ENCODE measurements around the gene ATXN1.

Gene ATXN1

GRCh38 chr6:16761471-16762267 is 409 bp upstream of the ATXN1 start:
- DNase-seq = no peak

- no peak for DNase-seq
These were observed 1.4 kb downstream of the ATXN1 start for GRCh38 chr6:16759646-16760515.

DNA sequence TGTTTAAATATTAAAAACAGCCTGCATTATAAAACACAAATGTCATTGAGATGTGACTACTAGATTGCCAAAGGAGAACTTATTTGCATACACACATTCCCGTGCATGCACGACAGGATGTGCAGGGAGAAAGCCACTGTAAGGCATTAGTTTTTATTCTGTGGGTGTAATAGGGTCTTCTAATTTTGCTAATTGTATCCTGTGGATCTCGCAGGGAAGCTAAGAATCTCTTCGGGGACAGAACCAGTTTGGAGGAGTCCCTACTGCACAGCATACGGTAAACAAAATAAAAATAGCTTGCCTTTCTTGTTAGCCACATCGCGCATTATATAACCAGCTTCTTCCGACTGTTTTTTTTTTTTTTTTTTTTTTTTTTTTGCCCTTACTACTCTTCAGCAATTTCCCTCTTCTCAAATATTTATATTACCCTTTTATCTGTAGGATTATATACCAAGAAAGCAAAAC is 2.0 kb downstream of the ATXN1 start:
- no peak for DNase-seq

DNA sequence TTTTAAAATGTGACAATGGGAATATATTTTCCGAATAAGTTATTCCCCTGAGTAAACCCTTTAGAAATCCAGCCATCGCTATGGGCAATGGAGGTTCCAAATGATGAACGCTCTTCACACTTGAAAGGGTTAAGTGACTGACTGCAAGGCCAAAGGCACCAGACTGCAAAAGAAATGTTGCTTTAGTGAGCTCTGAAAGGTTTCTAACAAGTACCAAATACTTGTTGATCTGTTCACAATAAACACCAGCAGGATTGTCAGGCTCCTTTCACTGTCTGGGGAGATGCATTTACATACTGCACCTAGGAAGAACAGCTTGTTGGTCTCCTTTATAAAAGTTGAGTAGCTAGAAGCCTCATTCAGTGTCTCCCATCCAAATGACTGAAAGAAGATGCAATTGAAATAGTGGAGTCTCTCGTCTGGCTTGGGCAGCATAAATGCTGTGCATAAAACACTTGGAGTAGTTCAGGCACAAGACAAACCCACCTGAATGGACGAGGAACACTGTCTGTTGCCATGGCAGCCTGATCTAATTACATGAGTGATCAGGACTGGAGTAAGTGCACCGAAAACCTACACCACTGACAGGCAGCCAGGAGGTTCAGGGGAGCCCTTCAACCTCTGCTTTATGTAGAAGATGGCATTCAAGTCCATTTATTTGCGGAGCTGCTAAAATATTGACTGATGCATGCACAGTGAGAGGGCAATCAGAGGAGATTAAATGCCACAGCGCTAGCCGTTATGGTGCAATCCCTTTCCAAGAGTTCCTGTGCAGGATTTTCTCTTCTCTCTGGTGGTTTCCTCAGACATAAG is 2.9 kb downstream of the ATXN1 start:
- no peak for DNase-seq

DNA sequence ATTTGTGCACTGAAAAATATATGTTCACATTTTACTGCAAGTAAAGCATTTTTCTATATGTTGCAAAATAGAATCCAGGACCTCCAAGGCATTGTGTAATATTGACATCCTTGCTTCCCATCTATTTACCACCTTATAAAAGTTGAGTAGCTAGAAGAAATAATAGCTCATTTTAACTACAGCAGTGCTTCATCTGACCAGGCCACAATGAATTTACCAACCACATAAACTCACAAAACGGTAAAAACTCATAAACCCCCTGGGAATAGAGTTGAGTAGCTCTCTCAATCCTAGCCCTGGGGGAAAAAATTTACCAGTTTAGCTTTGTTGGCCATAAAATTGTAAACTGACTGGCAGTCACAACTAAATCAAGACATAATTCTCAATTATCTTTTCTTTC is 3.9 kb downstream of the ATXN1 start:
- DNase-seq = no peak

GRCh38 chr6:16756660-16757255 is 4.5 kb downstream of the ATXN1 start:
- no peak for DNase-seq

- DNase-seq = no peak
These were observed 5.7 kb downstream of the ATXN1 start for GRCh38 chr6:16755544-16755943.

DNA sequence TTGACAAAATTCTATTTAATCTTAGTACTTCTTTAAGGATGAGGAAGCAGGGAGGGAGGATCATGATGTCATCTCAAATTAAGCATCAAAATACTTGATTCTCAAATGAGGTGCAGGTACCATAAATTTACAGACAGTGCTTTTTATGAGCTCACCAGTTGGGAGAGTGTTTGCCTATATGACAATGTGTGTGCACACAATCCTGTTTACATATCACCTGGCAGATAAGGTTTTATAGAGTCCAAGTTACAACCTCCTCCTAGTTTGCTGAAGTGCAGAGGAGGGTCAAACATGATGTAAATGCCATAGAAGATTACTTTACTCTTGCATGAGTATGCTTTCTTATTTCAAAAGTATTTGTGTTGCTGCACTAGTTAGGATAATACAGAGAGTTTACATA is 6.4 kb downstream of the ATXN1 start:
- DNase-seq = no peak

GRCh38 chr6:16754274-16754673 is 7.0 kb downstream of the ATXN1 start:
- DNase-seq = no peak

DNA sequence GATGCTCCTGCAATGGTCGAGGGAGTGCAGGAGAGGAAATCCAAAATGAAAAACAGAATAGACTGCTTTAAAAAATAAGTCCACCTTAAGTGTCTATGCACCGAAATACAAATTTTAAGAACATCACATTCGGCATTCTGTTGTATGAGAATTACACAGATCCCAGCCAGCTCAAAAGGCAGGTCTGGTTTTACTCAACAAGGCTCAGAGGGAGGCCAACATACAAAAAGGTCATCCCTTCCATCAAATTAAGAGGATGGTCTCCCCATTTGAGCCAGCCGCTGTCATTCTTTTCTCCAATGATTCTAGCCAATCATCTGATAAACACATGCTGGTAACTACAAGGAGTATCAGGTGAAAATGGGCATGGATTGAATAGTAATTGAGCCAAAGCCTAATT is 7.9 kb downstream of the ATXN1 start:
- DNase-seq = no peak

DNA sequence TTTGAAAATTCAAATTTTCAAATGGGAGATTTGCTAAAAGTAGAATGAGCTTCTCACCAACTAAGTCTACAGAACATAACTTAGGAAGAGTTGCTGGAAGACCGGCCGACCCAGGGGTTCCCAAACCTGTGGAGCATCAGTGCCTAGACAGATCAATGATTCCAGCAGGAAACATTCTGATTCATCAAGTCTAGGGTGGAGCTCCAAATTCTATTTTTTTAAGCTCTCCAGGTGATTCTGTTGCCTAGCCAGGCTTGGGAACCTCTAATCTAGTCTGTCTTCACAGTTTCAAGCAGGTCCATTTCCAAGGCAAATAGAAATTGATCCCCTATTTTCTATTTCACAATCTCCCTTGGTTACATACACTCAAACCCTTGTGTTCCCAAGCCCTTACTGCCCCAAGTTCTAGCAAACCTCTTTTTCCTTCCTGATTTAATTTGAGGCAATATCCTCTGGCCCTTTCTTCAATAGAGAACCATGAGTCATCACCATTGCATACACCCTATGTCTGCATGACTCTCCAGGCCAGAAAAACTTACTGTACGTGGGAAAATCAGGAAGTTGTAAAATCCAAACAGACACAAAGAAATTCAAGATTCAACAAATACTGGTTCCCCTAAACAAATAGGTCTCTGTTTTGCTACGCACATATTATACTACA is 8.9 kb downstream of the ATXN1 start:
- no peak for DNase-seq

DNA sequence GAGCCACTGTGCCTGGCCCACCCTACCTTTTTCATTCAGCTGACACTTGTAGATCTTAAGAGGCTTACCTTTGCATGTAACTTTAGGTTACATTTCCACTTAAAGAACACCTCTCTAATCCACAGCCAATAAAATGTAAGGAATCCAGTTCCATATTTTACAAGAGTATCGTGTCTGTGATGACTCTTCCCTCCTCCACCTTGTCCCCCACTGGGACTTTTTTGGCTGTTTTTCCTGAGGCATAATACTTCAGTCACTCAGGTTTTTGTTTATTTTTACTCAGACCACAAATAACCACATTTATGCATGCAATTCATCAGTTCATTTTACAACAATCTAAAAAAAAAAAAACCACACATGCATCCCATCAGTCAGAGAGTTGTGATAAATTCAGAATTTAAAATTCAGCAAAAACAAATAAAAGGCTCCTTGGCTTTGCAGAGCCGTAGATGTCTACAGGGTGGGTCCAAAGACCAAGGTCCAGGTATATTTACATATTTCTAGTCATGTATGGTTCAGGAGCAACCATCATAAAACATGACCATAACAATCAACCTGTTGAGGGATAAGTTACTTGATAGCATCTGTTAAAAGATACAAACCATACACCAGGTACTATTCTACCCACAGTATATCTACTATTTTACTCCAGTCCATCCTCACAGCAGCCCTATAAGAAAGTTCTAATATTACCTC is 9.9 kb downstream of the ATXN1 start:
- no peak for DNase-seq

GRCh38 chr6:16750566-16750965 is 10.7 kb downstream of the ATXN1 start:
- DNase-seq = no peak

- no peak for DNase-seq
These were observed 11.5 kb downstream of the ATXN1 start for GRCh38 chr6:16749516-16750485.

GRCh38 chr6:16748025-16748319 is 13.3 kb downstream of the ATXN1 start:
- DNase-seq = no peak

GRCh38 chr6:16747232-16748024 is 13.8 kb downstream of the ATXN1 start:
- DNase-seq = no peak

DNA sequence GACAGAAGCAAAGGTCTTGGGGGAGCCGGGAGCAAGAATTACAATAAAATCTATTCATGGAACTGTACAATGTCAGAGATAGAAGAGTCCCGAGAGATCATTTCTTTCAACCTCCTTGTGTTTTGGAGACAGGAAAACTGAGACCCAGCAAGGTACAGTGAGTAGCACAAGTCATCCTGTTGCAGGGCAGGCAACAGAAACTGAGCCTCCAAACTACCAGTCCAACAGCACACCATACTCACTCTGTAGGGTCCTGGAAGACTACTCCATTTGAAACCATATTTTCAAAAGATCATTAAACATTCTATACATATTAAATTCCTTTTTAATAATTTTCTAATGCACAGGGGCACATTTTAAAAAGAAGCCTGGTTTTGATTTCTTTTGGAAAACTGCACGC is 14.4 kb downstream of the ATXN1 start:
- DNase-seq = no peak

DNA sequence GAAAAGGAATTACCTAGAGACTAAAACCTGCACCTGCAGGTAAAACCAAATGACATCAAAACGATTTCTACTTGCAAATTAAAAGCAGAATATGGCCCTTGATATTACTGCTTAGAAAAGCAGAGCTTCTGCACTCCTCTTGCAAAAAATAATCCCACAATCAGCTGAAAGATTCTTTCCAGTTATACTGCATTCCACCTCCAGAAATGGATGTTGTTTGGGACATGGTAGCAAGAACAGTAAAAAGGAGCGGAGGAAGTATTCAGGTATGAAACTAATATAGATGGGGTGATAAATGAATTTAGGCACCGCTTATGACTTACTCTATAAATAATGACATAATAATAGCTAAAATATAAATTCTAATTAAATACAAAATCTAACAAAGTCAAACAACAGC is 14.9 kb downstream of the ATXN1 start:
- no peak for DNase-seq

DNA sequence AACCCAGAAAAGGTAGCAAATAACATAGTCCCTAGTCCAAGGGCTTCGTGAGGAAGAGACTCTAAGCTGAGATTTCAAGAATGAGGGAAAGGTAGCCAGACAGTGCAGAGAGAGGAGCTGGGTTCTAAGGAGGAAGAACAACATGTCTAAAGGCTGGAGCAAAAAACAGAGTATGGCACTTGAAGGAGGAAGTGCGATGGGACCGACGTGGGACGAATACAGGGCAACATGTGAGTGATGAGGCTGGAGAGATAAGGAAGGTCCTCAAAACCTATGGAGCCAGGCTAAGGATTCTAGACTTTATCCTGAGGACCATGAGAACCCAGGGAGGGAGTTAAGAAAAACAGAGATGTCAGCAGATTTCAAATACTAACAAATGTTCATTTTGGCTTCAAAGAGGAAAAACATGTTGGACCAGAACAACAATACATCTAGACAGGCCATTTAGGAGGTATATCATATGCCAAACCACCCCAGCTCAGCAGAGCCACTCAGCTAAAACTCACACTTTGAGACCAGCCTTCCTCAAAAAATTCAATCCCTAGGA is 17.5 kb downstream of the ATXN1 start:
- no peak for DNase-seq

All from NCI-H2107 (cell line).